Measurements from ENCODE around the gene YAP1.

The YAP1 gene

GRCh38 chr11:102115557-102115956 is 5.3 kb downstream of the YAP1 start:
- peaks cover 5% of the 10 kb centered on the region for H3K27me3 ChIP-seq (ENCODE audit: insufficient read depth, low read length, poor library complexity)
- H3K79me2 ChIP-seq (ENCODE audit: insufficient read depth, low read length) = no peaks in the 10 kb centered on the region
- no peak overlapping the region for H3K4me3 ChIP-seq (ENCODE audit: low read depth in 1 of 2, low read length in 2 of 2)

GRCh38 chr11:102116453-102117205 is 6.4 kb downstream of the YAP1 start:
- Histone ChIP-seq H4K20me1 (ENCODE audit: insufficient read depth, low read length) (no peaks in the 10 kb centered on the region), H3K79me2 (ENCODE audit: insufficient read depth, low read length) (no peaks in the 10 kb centered on the region), H3K36me3 (ENCODE audit: insufficient read depth, low read length) (no peaks in the 10 kb centered on the region), H3K4me2 (ENCODE audit: insufficient read depth, low read length) (no peak overlapping the region), H3K4me1 (ENCODE audit: insufficient read depth, low read length) (no peaks in the 10 kb centered on the region), H3K9me3 (ENCODE audit: insufficient read depth, low read length, severe bottlenecking) (no peaks in the 10 kb centered on the region), H3K27ac (ENCODE audit: low read length) (no peak overlapping the region), H2AFZ (ENCODE audit: low read depth, low read length) (no peak overlapping the region), H3K9ac (ENCODE audit: low read depth, low read length) (no peak overlapping the region), H3K27me3 (ENCODE audit: insufficient read depth, low read length, poor library complexity) (peaks cover 5% of the 10 kb centered on the region), H3K4me3 (ENCODE audit: low read depth in 1 of 2, low read length in 2 of 2) (no peak overlapping the region)
- TF ChIP-seq CTCF (IDR thresholded peaks at IDR 0.05; ENCODE audit: borderline replicate concordance, extremely low read depth, low read length, poor library complexity, severe bottlenecking) (no peak), EZH2 (IDR thresholded peaks at IDR 0.05; ENCODE audit: borderline replicate concordance, low read depth, low read length, severe bottlenecking) (no peak)
- DNase-seq (no peak), ATAC-seq (ENCODE audit: insufficient read depth, low read depth) (no peak)

More at GRCh38 chr11:102115557-102115956, 5.3 kb downstream of the YAP1 start:
- Histone ChIP-seq H3K36me3 (ENCODE audit: insufficient read depth, low read length) (no peaks in the 10 kb centered on the region), H3K27ac (ENCODE audit: low read length) (no peak overlapping the region), H3K4me2 (ENCODE audit: insufficient read depth, low read length) (no peak overlapping the region), H3K9me3 (ENCODE audit: insufficient read depth, low read length, severe bottlenecking) (no peaks in the 10 kb centered on the region), H4K20me1 (ENCODE audit: insufficient read depth, low read length) (no peaks in the 10 kb centered on the region), H3K9ac (ENCODE audit: low read depth, low read length) (no peak overlapping the region), H3K4me1 (ENCODE audit: insufficient read depth, low read length) (no peaks in the 10 kb centered on the region), H2AFZ (ENCODE audit: low read depth, low read length) (no peak overlapping the region)
- ATAC-seq (ENCODE audit: insufficient read depth, low read depth) = no peak
- DNase-seq = no peak
- TF ChIP-seq EZH2 (IDR thresholded peaks at IDR 0.05; ENCODE audit: borderline replicate concordance, low read depth, low read length, severe bottlenecking) (no peak), CTCF (IDR thresholded peaks at IDR 0.05; ENCODE audit: borderline replicate concordance, extremely low read depth, low read length, poor library complexity, severe bottlenecking) (no peak)

GRCh38 chr11:102117472-102118113 is 7.3 kb downstream of the YAP1 start:
- no peaks in the 10 kb centered on the region for H3K4me1 ChIP-seq (ENCODE audit: insufficient read depth, low read length)
- peaks cover 5% of the 10 kb centered on the region for H3K27me3 ChIP-seq (ENCODE audit: insufficient read depth, low read length, poor library complexity)
- no peak for TF ChIP-seq EZH2 (IDR thresholded peaks at IDR 0.05; ENCODE audit: borderline replicate concordance, low read depth, low read length, severe bottlenecking)
- TF ChIP-seq CTCF (IDR thresholded peaks at IDR 0.05; ENCODE audit: borderline replicate concordance, extremely low read depth, low read length, poor library complexity, severe bottlenecking) = no peak
- H3K79me2 ChIP-seq (ENCODE audit: insufficient read depth, low read length) = no peaks in the 10 kb centered on the region
- H3K4me2 ChIP-seq (ENCODE audit: insufficient read depth, low read length) = no peak overlapping the region
- no peaks in the 10 kb centered on the region for H3K36me3 ChIP-seq (ENCODE audit: insufficient read depth, low read length)
- no peaks in the 10 kb centered on the region for H3K9me3 ChIP-seq (ENCODE audit: insufficient read depth, low read length, severe bottlenecking)
- no peak for ATAC-seq (ENCODE audit: insufficient read depth, low read depth)
- no peak overlapping the region for H2AFZ ChIP-seq (ENCODE audit: low read depth, low read length)
- H3K4me3 ChIP-seq (ENCODE audit: low read depth in 1 of 2, low read length in 2 of 2) = no peak overlapping the region
- no peak overlapping the region for H3K9ac ChIP-seq (ENCODE audit: low read depth, low read length)
- no peak overlapping the region for H3K27ac ChIP-seq (ENCODE audit: low read length)
- DNase-seq = no peak
- H4K20me1 ChIP-seq (ENCODE audit: insufficient read depth, low read length) = no peaks in the 10 kb centered on the region

Data from DND-41 (cell line).